ENCODE data around the gene HYOU1.
A peak's percentile ranks its signal among the peaks of the same experiment; 100 is the strongest.
"Not testable (repeated sequence)": the region's sequence is repeated elsewhere in the genome, so short reads cannot be mapped to it uniquely, and the experiment has no call there.

The HYOU1 gene

GRCh38 chr11:119084663-119085436, 27.8 kb upstream of the HYOU1 start, which contains the start of gene HMBS:
HMBS (plus strand) TSS chr11:119084881; CDS start chr11:119085034, 153 bp downstream.
- peak; percentile 88 for DNase-seq (ENCODE audit: low read depth)

- no peak for DNase-seq (ENCODE audit: low read depth)
Observed at GRCh38 chr11:119081682-119082260, 24.8 kb upstream of the HYOU1 start.

- DNase-seq (ENCODE audit: low read depth) = no peak
Observed at GRCh38 chr11:119078675-119079420, 21.8 kb upstream of the HYOU1 start.

- no peak for DNase-seq (ENCODE audit: low read depth)
Observed at GRCh38 chr11:119077839-119078238, 20.8 kb upstream of the HYOU1 start.

- DNase-seq (ENCODE audit: low read depth) = peak; percentile 98
Observed at GRCh38 chr11:119067371-119068222, 10.6 kb upstream of the HYOU1 start, which contains the start of gene VPS11. VPS11 (plus strand) TSS chr11:119067818; CDS start chr11:119067824, 6 bp downstream.

GRCh38 chr11:119065369-119065768, 8.4 kb upstream of the HYOU1 start:
- no peak for DNase-seq (ENCODE audit: low read depth)

- no peak for DNase-seq (ENCODE audit: low read depth)
Observed at GRCh38 chr11:119062779-119063178, 5.8 kb upstream of the HYOU1 start.

- no peak for DNase-seq (ENCODE audit: low read depth)
Observed at GRCh38 chr11:119061256-119061655, 4.3 kb upstream of the HYOU1 start.

- DNase-seq (ENCODE audit: low read depth) = not testable (repeated sequence)
Observed at GRCh38 chr11:119059128-119059527, 2.1 kb upstream of the HYOU1 start.

GRCh38 chr11:119056421-119056999, 495 bp downstream of the HYOU1 start:
- peak; percentile 44 for DNase-seq (ENCODE audit: low read depth)

- DNase-seq (ENCODE audit: low read depth) = no peak
Observed at GRCh38 chr11:119055901-119056300, 1.1 kb downstream of the HYOU1 start.

GRCh38 chr11:119054418-119054817, 2.6 kb downstream of the HYOU1 start:
- no peak for DNase-seq (ENCODE audit: low read depth)

GRCh38 chr11:119052163-119052814, 4.7 kb downstream of the HYOU1 start:
- no peak for DNase-seq (ENCODE audit: low read depth)

- DNase-seq (ENCODE audit: low read depth) = no peak
Observed at GRCh38 chr11:119051440-119052162, 5.4 kb downstream of the HYOU1 start.

- no peak for DNase-seq (ENCODE audit: low read depth)
Observed at GRCh38 chr11:119049081-119049480, 7.9 kb downstream of the HYOU1 start.

GRCh38 chr11:119048644-119049043, 8.4 kb downstream of the HYOU1 start:
- DNase-seq (ENCODE audit: low read depth) = no peak

- no peak for DNase-seq (ENCODE audit: low read depth)
Observed at GRCh38 chr11:119047205-119047604, 9.8 kb downstream of the HYOU1 start.

GRCh38 chr11:119046489-119046888, 10.5 kb downstream of the HYOU1 start:
- DNase-seq (ENCODE audit: low read depth) = no peak

- no peak for DNase-seq (ENCODE audit: low read depth)
Observed at GRCh38 chr11:119044708-119045107, 12.3 kb downstream of the HYOU1 start.

GRCh38 chr11:119042927-119043326, 14.1 kb downstream of the HYOU1 start:
- DNase-seq (ENCODE audit: low read depth) = no peak

Data from T-helper 22 cell (primary cell).